Measurements from ENCODE around the gene RPS14. TPM values are rescaled to one million over a fixed set of nuclear protein-coding genes. Genes with fewer than 3 reads are reported as not detected.
"Not testable (repeated sequence)": the region's sequence is repeated elsewhere in the genome, so short reads cannot be mapped to it uniquely, and the experiment has no call there.

Gene RPS14
- total and polyA plus RNA-seq, 5 experiments from 2014 or later = 5,539 to 11,694 (median 9,910) TPM

- H3K9me3 Mint-ChIP-seq = no peaks in the 10 kb centered on the region
- DNase-seq (no peak), ATAC-seq (no peak)
- no peaks in the 10 kb centered on the region for H3K36me3 Mint-ChIP-seq
- peaks cover 0 to 2% (median 0%) of the 10 kb centered on the region in 4 donors for H3K4me1 Mint-ChIP-seq
- peaks cover 0 to 7% (median 0%) of the 10 kb centered on the region in 5 donors for H3K27me3 Mint-ChIP-seq
- POLR2A ChIA-PET = no interaction called here
- H3K4me3 Mint-ChIP-seq = no peak overlapping the region
- H3K27ac Mint-ChIP-seq = no peak overlapping the region
Measured at GRCh38 chr5:150469718-150470469, 20.4 kb upstream of the RPS14 start.

- peaks cover 0 to 7% (median 0%) of the 10 kb centered on the region in 5 donors for H3K27me3 Mint-ChIP-seq
- H3K4me1 Mint-ChIP-seq = peaks cover 0 to 2% (median 0%) of the 10 kb centered on the region in 4 donors
- no peaks in the 10 kb centered on the region for H3K9me3 Mint-ChIP-seq
- ATAC-seq = no peak
- no peak for DNase-seq
- no peaks in the 10 kb centered on the region for H3K36me3 Mint-ChIP-seq
- H3K27ac Mint-ChIP-seq = no peak overlapping the region
- POLR2A ChIA-PET = no interaction called here
- H3K4me3 Mint-ChIP-seq = no peak overlapping the region
Measured at GRCh38 chr5:150468206-150468605, 18.7 kb upstream of the RPS14 start.

- Mint-ChIP-seq H3K4me1 (peaks cover 2 to 11% (median 9%) of the 10 kb centered on the region in 4 donors), H3K4me3 (no peak overlapping the region), H3K27me3 (peaks cover 0 to 7% (median 0%) of the 10 kb centered on the region in 5 donors), H3K9me3 (no peaks in the 10 kb centered on the region), H3K36me3 (no peaks in the 10 kb centered on the region), H3K27ac (no peak overlapping the region)
- POLR2A ChIA-PET = no interaction called here
- DNase-seq (no peak), ATAC-seq (no peak)
Measured at GRCh38 chr5:150465927-150466326, 16.4 kb upstream of the RPS14 start.

- no peak for DNase-seq
- H3K9me3 Mint-ChIP-seq = no peaks in the 10 kb centered on the region
- peaks cover 0 to 7% (median 0%) of the 10 kb centered on the region in 5 donors for H3K27me3 Mint-ChIP-seq
- ATAC-seq = no peak
- H3K4me1 Mint-ChIP-seq = peaks cover 5 to 21% (median 17%) of the 10 kb centered on the region in 4 donors
- no peaks in the 10 kb centered on the region for H3K36me3 Mint-ChIP-seq
- no peak overlapping the region for H3K27ac Mint-ChIP-seq
- POLR2A ChIA-PET = interaction anchor here (0.6 to 1.9 kb wide), 2 partner anchors 15 to 22 kb away, joined by 3 to 8 read pairs; partner anchors contain the start of gene RPS14
- H3K4me3 Mint-ChIP-seq = no peak overlapping the region
Measured at GRCh38 chr5:150464554-150465012, 15.0 kb upstream of the RPS14 start.

DNA sequence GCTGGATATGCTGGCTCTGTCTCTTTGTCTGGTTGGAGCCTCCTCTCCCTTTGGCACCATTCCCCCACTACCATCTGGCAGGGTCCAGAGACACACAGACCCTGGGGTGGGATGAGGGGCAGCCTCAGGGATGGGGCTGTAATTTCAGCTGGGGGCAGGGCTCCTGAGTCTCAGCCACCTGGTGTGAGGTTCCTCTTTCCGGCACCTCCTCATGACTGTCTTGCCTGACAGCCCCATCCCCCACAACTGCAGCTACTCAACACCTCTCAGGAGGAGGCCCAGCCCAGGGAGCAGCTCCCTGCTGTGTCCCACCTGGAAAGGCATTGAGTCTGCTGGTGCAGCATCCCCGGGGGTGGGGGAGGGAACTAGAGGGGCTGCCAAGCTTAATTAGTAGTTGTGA is 11.7 kb upstream of the RPS14 start:
- H3K9me3 Mint-ChIP-seq = no peaks in the 10 kb centered on the region
- ATAC-seq (no peak), DNase-seq (peak in 1 of 10 donors; percentile 33)
- H3K27ac Mint-ChIP-seq = peak overlapping the region in 4 of 10 donors; percentile 31 to 84 (median 42)
- POLR2A ChIA-PET = interaction anchor here (1.0 kb wide), 1 partner anchor 12 kb away, joined by 3 read pairs; the partner anchor contains the start of gene RPS14
- peaks cover 0 to 2% (median 0%) of the 10 kb centered on the region in 5 donors for H3K27me3 Mint-ChIP-seq
- H3K36me3 Mint-ChIP-seq = no peaks in the 10 kb centered on the region
- H3K4me1 Mint-ChIP-seq = peaks cover 15 to 46% (median 41%) of the 10 kb centered on the region in 4 donors
- no peak overlapping the region for H3K4me3 Mint-ChIP-seq

DNA sequence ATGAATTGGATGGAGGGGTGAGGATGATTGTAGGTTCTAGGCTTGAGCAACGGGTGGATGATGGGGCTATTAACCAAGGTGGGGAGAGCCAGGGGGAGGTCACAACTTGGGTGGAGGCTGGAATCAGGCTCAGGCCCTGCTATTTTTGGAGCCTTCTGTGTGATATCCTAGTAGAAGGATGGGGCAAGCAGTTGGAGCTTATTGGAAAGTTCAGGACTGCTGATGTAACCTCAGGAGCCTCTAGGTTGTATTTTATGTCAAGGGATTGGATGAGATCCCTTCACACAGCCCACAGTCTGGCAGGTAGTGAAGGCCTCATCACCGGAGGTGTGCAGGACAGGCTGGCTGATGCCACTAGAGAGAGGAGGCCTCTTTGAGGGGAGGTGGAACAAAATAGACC is 11.2 kb upstream of the RPS14 start:
- Mint-ChIP-seq H3K4me1 (peaks cover 15 to 46% (median 41%) of the 10 kb centered on the region in 4 donors), H3K27me3 (no peaks in the 10 kb centered on the region), H3K36me3 (no peaks in the 10 kb centered on the region), H3K27ac (peak overlapping the region in 8 of 10 donors; percentile 32 to 84 (median 60)), H3K9me3 (no peaks in the 10 kb centered on the region), H3K4me3 (peak overlapping the region in 2 of 10 donors; percentile 15 to 71)
- DNase-seq (no peak), ATAC-seq (no peak)
- POLR2A ChIA-PET = interaction anchor here (1.0 kb wide), 1 partner anchor 12 kb away, joined by 3 read pairs; the partner anchor contains the start of gene RPS14

- ATAC-seq (peak; percentile 93 to 96), DNase-seq (peak; percentile 74 to 91 (median 86))
- Mint-ChIP-seq H3K4me3 (peak overlapping the region in 9 of 10 donors; percentile 32 to 59 (median 47)), H3K27ac (peak overlapping the region in 9 of 10 donors; percentile 60 to 94 (median 84)), H3K9me3 (no peaks in the 10 kb centered on the region), H3K27me3 (no peaks in the 10 kb centered on the region), H3K4me1 (peaks cover 15 to 46% (median 41%) of the 10 kb centered on the region in 4 donors), H3K36me3 (no peaks in the 10 kb centered on the region)
- POLR2A ChIA-PET = interaction anchor here (0.6 to 4.1 kb wide), 4 partner anchors 9 to 832 kb away, joined by 3 to 18 read pairs (median 11); partner anchors contain the start of genes RBM22 and RPS14
Measured at GRCh38 chr5:150458802-150459557, 9.4 kb upstream of the RPS14 start.

- POLR2A ChIA-PET = interaction anchor here (0.6 to 4.1 kb wide), 3 partner anchors 8 to 243 kb away, joined by 3 to 18 read pairs (median 18); partner anchors contain the start of genes RBM22 and RPS14
- Mint-ChIP-seq H3K36me3 (no peaks in the 10 kb centered on the region), H3K27me3 (no peaks in the 10 kb centered on the region), H3K4me1 (peaks cover 15 to 46% (median 41%) of the 10 kb centered on the region in 4 donors), H3K9me3 (no peaks in the 10 kb centered on the region), H3K4me3 (peak overlapping the region in 9 of 10 donors; percentile 7 to 68 (median 55)), H3K27ac (peak overlapping the region; percentile 57 to 93 (median 85))
- ATAC-seq = no peak
- DNase-seq = no peak
Measured at GRCh38 chr5:150457562-150458240, 8.2 kb upstream of the RPS14 start.

DNA sequence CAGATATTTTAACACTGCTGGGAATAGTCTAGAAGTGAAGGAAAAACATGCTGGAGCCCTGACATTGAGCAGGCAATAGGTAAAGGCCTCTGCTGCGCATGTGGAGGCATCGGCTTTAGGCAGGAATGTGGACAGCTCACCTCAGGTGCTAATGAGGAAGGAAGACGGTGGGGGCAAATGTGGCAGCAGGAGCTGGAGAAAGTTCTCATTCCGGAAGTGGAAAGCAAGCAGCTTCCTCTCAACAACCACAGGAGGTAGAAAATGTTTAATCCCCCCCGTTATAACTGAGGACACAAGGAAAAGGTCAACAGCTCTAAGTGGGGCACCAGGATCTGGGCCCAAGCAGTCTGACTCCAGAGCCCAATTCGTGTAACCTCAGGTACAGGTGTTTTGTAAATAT is 7.6 kb upstream of the RPS14 start:
- peaks cover 15 to 46% (median 41%) of the 10 kb centered on the region in 4 donors for H3K4me1 Mint-ChIP-seq
- DNase-seq (no peak), ATAC-seq (no peak)
- no peaks in the 10 kb centered on the region for H3K36me3 Mint-ChIP-seq
- H3K4me3 Mint-ChIP-seq = peak overlapping the region in 9 of 10 donors; percentile 31 to 75 (median 65)
- peak overlapping the region; percentile 58 to 95 (median 88) for H3K27ac Mint-ChIP-seq
- H3K9me3 Mint-ChIP-seq = no peaks in the 10 kb centered on the region
- H3K27me3 Mint-ChIP-seq = no peaks in the 10 kb centered on the region
- POLR2A ChIA-PET = interaction anchor here (0.6 to 4.1 kb wide), 5 partner anchors 7 to 243 kb away, joined by 3 to 18 read pairs (median 5); partner anchors contain the start of genes CD74, RBM22 and RPS14

GRCh38 chr5:150454492-150455229 is 5.1 kb upstream of the RPS14 start:
- DNase-seq (no peak), ATAC-seq (no peak)
- Mint-ChIP-seq H3K9me3 (peaks cover 0 to 1% (median 0%) of the 10 kb centered on the region in 9 donors), H3K27me3 (no peaks in the 10 kb centered on the region), H3K36me3 (no peaks in the 10 kb centered on the region), H3K4me3 (no peak overlapping the region), H3K27ac (no peak overlapping the region), H3K4me1 (peaks cover 13 to 29% (median 26%) of the 10 kb centered on the region in 4 donors)
- POLR2A ChIA-PET = no interaction called here

GRCh38 chr5:150454027-150454426 is 4.5 kb upstream of the RPS14 start:
- H3K9me3 Mint-ChIP-seq, H3K27me3 Mint-ChIP-seq, H3K36me3 Mint-ChIP-seq, H3K27ac Mint-ChIP-seq, H3K4me3 Mint-ChIP-seq, DNase-seq, ATAC-seq, POLR2A ChIA-PET: not testable (repeated sequence)
- H3K4me1 Mint-ChIP-seq = peaks cover 9 to 25% (median 21%) of the 10 kb centered on the region in 4 donors

All from naive thymus-derived CD8-positive, alpha-beta T cell (primary cell).